ENCODE results near the gene SERPINE2. TPM values are rescaled to one million over a fixed set of nuclear protein-coding genes. Genes with fewer than 3 reads are reported as not detected.

SERPINE2 gene
- total RNA-seq, 1 experiment from 2014 or later = 231 TPM

GRCh38 chr2:224085246-224085645 lies 46.2 kb upstream of the SERPINE2 start:
- ChIA-PET POLR2A (interaction anchor here (1.2 to 3.3 kb wide), 7 partner anchors 9 to 91 kb away, joined by 4 to 26 read pairs (median 8); no protein-coding TSS in a partner anchor), CTCF (interaction anchor here (0.7 to 1.0 kb wide), 2 partner anchors 42 to 92 kb away, joined by 4 to 7 read pairs; no protein-coding TSS in a partner anchor)
- H3K27me3 Mint-ChIP-seq (ENCODE audit: insufficient read depth, unreplicated experiment) = no peaks in the 10 kb centered on the region
- no peaks in the 10 kb centered on the region for H3K36me3 Mint-ChIP-seq (ENCODE audit: insufficient read depth, unreplicated experiment)
- TF ChIP-seq CTCF (IDR thresholded peaks at IDR 0.05; ENCODE audit: unreplicated experiment) = no peak
- no peaks in the 10 kb centered on the region for H3K9me3 Mint-ChIP-seq (ENCODE audit: unreplicated experiment)
- intact Hi-C loops (cut with micrococcal nuclease) = no loop called here
- H3K27ac Mint-ChIP-seq (ENCODE audit: low read depth, unreplicated experiment) = no peak overlapping the region
- peak; percentile 54 for DNase-seq (ENCODE audit: unreplicated experiment)
- no TSS peak for BruUV-seq (replicated peaks)
- no peak overlapping the region for H3K4me3 Mint-ChIP-seq (ENCODE audit: unreplicated experiment)
- H3K4me1 Mint-ChIP-seq (ENCODE audit: insufficient read depth, unreplicated experiment) = peaks cover 21% of the 10 kb centered on the region

- H3K9me3 Mint-ChIP-seq (ENCODE audit: unreplicated experiment) = no peaks in the 10 kb centered on the region
Measured at GRCh38 chr2:224084266-224084892, 45.3 kb upstream of the SERPINE2 start.

GRCh38 chr2:224083638-224084037 lies 44.6 kb upstream of the SERPINE2 start:
- BruUV-seq (replicated peaks) = no TSS peak
- Mint-ChIP-seq H3K36me3 (ENCODE audit: insufficient read depth, unreplicated experiment) (no peaks in the 10 kb centered on the region), H3K27me3 (ENCODE audit: insufficient read depth, unreplicated experiment) (no peaks in the 10 kb centered on the region), H3K4me1 (ENCODE audit: insufficient read depth, unreplicated experiment) (peaks cover 21% of the 10 kb centered on the region), H3K27ac (ENCODE audit: low read depth, unreplicated experiment) (no peak overlapping the region), H3K9me3 (ENCODE audit: unreplicated experiment) (no peaks in the 10 kb centered on the region), H3K4me3 (ENCODE audit: unreplicated experiment) (no peak overlapping the region)
- TF ChIP-seq CTCF (IDR thresholded peaks at IDR 0.05; ENCODE audit: unreplicated experiment) = no peak
- no peak for DNase-seq (ENCODE audit: unreplicated experiment)
- ChIA-PET CTCF (interaction anchor here (0.6 to 1.8 kb wide), 2 partner anchors 90 to 593 kb away, joined by 3 to 5 read pairs; no protein-coding TSS in a partner anchor), POLR2A (no interaction called here)
- intact Hi-C loops (cut with micrococcal nuclease) = no loop called here

More at GRCh38 chr2:224084266-224084892, 45.3 kb upstream of the SERPINE2 start:
- Mint-ChIP-seq H3K27me3 (ENCODE audit: insufficient read depth, unreplicated experiment) (no peaks in the 10 kb centered on the region), H3K36me3 (ENCODE audit: insufficient read depth, unreplicated experiment) (no peaks in the 10 kb centered on the region), H3K4me3 (ENCODE audit: unreplicated experiment) (no peak overlapping the region), H3K27ac (ENCODE audit: low read depth, unreplicated experiment) (no peak overlapping the region), H3K4me1 (ENCODE audit: insufficient read depth, unreplicated experiment) (peaks cover 21% of the 10 kb centered on the region)
- intact Hi-C loops (cut with micrococcal nuclease) = no loop called here
- DNase-seq (ENCODE audit: unreplicated experiment) = no peak
- no peak for TF ChIP-seq CTCF (IDR thresholded peaks at IDR 0.05; ENCODE audit: unreplicated experiment)
- BruUV-seq (replicated peaks) = no TSS peak
- POLR2A ChIA-PET = interaction anchor here (1.2 kb wide), 1 partner anchor 8 kb away, joined by 5 read pairs; no protein-coding TSS in a partner anchor
- CTCF ChIA-PET = interaction anchor here (0.7 to 1.8 kb wide), 3 partner anchors 42 to 405 kb away, joined by 3 to 5 read pairs (median 4); no protein-coding TSS in a partner anchor

- CTCF ChIA-PET = no interaction called here
- H3K36me3 Mint-ChIP-seq (ENCODE audit: insufficient read depth, unreplicated experiment) = no peaks in the 10 kb centered on the region
- BruUV-seq (replicated peaks) = no TSS peak
- peaks cover 6% of the 10 kb centered on the region for H3K4me1 Mint-ChIP-seq (ENCODE audit: insufficient read depth, unreplicated experiment)
- POLR2A ChIA-PET = no interaction called here
- TF ChIP-seq CTCF (IDR thresholded peaks at IDR 0.05; ENCODE audit: unreplicated experiment) = no peak
- no peaks in the 10 kb centered on the region for H3K9me3 Mint-ChIP-seq (ENCODE audit: unreplicated experiment)
- DNase-seq (ENCODE audit: unreplicated experiment) = no peak
- no peaks in the 10 kb centered on the region for H3K27me3 Mint-ChIP-seq (ENCODE audit: insufficient read depth, unreplicated experiment)
- intact Hi-C loops (cut with micrococcal nuclease) = no loop called here
- no peak overlapping the region for H3K4me3 Mint-ChIP-seq (ENCODE audit: unreplicated experiment)
- no peak overlapping the region for H3K27ac Mint-ChIP-seq (ENCODE audit: low read depth, unreplicated experiment)
Measured at GRCh38 chr2:224078656-224079055, 39.6 kb upstream of the SERPINE2 start.
